Activated T-cell treated with anti-CD3 and anti-CD28 coated beads for 48 hours (primary cell): ENCODE data around the gene PIGU.
"Not testable (repeated sequence)": the region's sequence is repeated elsewhere in the genome, so short reads cannot be mapped to it uniquely, and the experiment has no call there.

ENCODE experiments used
- DNase-seq: peaks from one replicate; pipeline ENCODE4 v3.0.0-alpha.2; 2020; ENCODE audit warnings: low read depth

Gene PIGU

DNA sequence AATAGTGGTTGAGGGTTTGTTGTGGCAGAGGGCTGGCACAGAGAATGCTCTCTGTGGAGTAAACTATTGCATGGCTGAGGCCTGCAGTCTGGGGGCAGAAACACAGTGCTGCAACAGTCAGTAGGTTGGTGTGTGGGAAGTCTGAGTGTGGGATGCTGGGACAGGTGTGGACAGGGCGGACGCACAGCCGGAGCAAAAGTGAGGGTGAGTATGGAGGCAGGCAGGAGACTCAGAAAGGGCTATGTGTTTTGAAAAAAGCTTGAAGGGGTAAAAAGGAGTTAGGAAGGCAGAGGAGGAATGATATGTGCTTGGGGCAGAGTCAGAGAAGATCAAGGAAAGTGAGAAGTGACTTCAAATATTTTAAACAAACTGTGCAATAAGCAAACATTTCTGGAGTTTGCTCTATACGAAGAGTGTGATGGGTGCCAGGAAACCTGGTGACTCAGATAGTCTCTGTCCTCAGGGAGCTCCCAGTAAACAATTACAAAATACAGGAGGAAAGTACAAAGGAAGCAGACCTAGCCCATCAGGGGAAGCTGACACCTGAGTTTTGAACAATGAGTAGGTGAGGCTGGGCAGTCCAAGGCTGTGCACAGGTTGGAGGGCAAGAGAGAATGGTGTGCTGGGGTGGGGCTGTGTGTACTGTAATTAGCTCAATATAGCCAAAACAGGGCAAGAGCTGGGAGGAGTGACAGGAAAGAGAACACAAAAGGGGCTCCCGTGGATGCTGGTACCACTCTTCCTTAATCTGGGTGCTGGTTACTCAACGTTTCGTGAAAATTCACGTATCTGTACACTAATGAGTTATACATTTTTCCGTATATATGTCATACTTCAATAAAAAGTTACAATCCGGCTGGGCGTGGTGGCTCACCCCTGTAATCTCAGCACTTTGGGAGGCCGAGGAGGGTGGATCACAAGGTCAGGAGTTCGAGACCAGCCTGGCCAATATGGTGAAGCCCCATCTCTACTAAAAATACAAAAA is 55.2 kb downstream of the PIGU start:
- no peak for DNase-seq

- no peak for DNase-seq
Measured at GRCh38 chr20:34621036-34621343, 55.9 kb downstream of the PIGU start.

- DNase-seq = no peak
Measured at GRCh38 chr20:34618676-34619075, 58.2 kb downstream of the PIGU start.

DNA sequence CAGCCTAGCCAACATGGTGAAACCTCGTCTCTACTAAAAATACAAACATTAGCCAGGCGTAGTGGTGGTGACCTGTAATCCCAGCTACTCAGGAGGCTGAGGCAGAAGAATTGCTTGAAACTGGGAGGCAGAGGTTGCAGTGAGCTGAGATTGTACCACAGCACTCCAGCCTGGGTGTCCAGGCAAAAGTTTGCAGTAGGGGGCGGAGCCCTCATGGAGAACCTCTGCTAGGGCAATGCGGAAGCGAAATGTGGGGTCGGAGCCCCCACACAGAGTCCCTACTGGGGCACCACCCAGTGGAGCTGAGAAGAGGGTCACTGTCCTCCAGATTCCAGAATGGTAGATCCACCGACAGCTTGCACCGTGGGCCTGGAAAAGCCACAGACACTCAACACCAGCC is 60.0 kb downstream of the PIGU start:
- not testable (repeated sequence) for DNase-seq

DNA sequence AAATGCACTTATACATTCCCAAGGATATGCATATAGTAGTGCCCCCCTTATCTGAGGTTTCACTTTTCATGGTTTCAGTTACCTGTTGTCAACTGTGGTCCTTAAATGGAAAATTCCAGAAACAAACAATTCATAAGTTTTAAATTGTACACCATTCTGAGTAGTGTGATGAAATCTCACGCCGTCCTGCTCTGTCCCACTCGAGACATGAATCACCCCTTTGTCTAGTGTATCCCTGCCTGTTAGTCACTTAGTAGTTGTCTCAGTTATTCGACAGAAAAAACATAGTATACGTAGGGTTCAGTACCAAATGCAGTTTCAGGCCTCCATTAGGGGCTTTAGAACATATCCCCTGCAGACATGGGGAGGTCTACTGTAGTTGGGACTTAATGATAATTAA is 61.4 kb downstream of the PIGU start:
- DNase-seq = no peak

DNA sequence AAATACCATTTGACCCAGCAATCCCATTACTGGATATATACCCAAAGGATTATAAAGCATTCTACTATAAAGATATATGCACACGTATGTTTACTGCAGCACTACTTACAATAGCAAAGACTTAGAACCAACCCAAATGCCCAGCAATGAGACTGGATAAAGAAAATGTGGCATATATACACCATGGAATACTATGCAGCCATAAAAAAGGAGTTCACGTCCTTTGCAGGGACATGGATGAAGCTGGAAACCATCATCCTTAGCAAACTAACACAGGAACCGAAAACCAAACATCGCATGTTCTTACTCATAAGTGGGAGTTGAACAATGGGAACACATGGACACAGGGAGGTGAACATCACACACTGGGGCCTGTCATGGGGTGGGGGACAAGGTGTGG is 64.9 kb downstream of the PIGU start:
- DNase-seq = not testable (repeated sequence)

- DNase-seq = no peak
Measured at GRCh38 chr20:34607066-34607465, 69.8 kb downstream of the PIGU start.

GRCh38 chr20:34604980-34605788 is 71.7 kb downstream of the PIGU start:
- DNase-seq = no peak

- no peak for DNase-seq
Measured at GRCh38 chr20:34600892-34601653, 75.8 kb downstream of the PIGU start.

DNA sequence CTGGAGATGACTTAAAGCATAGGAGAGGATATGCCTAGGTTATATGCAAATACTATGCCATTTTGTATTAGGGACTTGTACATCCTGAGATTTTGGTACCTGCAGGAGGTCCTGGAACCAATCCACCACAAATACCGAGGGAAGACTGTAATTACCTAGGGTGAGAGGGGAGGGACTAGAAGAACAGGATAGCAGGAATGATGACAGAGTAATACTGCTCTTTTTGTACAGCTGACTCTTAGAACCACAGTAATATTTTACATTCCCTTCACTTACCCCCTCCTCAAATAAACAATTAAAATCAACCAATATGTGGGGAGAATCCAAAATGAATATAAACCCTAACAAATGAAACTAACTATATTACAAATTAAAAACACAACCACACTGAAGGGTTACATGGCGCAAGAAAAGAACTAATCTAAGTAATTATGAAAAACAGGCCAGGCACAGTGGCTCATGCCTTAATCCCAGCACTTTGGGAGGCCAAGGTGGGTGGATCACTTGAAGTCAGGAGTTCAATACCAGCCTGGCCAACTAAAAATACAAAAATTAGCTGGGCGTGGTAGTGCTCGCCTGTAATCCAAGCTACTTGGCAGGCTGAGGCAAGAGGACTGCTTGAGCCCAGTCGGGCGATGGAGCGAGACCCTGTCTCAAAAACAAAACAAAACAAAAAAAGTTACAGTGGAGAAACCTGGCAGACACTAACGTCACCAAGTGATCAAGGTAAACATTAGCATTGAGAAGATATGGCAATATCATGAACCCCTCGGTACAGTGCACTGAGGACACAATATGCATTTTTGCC is 81.3 kb downstream of the PIGU start:
- DNase-seq = no peak

DNA sequence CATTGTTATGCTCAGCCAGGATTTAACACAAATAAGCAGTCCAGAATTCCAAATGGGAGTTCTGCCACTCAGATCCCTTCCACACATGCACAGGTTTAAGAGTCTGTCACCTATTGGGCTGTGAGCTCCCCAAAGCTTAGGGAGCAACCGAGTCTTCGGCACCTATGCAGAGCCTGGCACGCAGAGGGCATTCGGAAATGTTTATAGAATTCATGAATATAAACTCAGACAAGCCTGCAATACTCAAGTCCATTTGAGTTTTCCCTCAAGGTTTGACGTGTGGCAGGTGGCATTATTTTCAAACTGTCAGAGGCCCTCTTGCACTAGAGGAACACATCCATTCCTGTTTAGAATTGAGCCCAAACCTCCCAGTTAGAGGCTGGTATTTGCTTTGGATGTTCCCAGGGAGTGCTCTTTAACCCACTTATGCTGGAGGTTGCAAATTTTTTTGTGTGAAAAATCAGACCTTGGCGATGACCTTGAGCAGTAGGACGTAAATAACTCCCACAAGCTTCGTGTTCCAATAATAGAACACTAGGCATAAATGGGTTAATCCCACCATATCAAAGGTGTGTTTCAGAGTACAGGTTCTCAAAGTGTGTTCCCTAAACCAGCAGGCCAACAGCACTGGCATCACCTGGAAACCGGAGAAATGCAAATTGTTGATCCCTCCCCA is 90.3 kb downstream of the PIGU start:
- no peak for DNase-seq

- DNase-seq = no peak
Measured at GRCh38 chr20:34585019-34585418, 91.9 kb downstream of the PIGU start.

GRCh38 chr20:34583544-34583943 is 93.3 kb downstream of the PIGU start:
- DNase-seq = no peak

DNA sequence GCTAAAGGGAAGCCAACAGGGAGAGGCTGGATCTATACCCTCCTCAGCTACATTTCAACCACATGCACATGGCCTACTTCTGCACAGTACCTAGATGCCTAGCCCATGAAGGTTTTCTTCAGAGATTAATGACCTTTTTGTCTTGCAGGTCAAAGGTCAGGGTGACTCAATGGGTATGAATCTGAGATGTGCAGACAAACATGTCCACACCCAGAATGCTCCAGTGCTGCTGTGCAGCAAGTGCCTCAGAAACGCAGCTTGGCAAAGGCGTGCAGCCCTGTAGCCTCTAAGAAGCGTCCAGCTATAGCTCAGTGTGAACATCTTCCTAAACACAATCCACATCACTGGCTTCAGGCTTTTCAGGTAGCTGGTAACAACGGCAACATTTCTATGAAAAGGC is 94.0 kb downstream of the PIGU start:
- no peak for DNase-seq

- no peak for DNase-seq
Measured at GRCh38 chr20:34582221-34582620, 94.7 kb downstream of the PIGU start.

- DNase-seq = peak; percentile 24
Measured at GRCh38 chr20:34581341-34582184, 95.3 kb downstream of the PIGU start.

DNA sequence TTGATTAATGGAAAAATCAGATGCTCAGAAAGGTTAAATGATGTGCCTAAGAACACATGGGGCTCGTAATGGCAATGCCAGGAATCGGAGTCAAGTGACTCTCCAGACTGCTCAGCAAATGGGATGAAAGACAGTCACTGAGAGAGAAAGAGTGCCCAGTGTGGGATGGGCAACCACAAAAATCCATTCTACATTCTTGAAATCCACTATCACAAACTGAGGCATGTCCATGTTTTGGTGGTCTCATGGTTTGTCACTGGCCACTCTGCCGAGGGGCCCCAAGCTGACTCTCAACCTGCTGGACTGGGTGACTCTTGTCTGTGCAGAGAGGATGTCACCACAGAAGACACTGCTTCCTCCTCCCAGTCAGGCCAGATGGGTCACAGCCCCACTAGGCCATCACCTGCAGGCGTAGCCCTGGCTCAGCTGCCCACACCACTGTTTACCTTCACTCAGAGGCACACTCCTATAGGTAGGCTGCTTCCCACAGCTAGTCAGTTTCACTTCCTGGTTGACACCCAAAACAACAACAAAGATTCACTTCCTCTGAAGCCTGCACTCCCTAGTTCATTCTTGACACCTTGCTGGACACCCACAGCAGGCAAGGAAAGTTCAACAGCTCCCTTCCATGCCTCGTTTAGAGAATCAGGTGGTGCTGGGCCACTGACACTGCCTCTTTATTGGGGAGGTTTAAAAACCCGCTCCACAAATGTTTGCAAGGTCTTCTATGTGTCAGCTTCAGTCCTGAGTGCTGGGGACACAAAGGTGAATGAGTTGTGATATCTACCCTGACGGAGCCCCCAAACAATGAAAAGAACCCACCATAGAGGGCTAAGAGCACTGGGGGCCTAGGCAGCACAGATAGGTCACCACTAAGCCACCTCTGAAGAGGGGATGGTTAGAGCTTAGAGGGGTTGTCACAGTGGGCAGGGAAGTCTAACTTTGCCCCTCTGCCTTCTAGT is 96.6 kb downstream of the PIGU start:
- no peak for DNase-seq

GRCh38 chr20:34579191-34579978 is 97.5 kb downstream of the PIGU start:
- no peak for DNase-seq
